ENCODE data around the gene CENPE.

CENPE gene

GRCh38 chr4:103086551-103086950, 111.6 kb downstream of the CENPE start:
- no peak overlapping the region for H3K27ac ChIP-seq
- DNase-seq (ENCODE audit: low spot score), result no peak
- POLR2A ChIA-PET (ENCODE audit: low non-redundant PET), result no interaction called here
- CTCF ChIA-PET, result no interaction called here
- TF ChIP-seq, protein P1, sequence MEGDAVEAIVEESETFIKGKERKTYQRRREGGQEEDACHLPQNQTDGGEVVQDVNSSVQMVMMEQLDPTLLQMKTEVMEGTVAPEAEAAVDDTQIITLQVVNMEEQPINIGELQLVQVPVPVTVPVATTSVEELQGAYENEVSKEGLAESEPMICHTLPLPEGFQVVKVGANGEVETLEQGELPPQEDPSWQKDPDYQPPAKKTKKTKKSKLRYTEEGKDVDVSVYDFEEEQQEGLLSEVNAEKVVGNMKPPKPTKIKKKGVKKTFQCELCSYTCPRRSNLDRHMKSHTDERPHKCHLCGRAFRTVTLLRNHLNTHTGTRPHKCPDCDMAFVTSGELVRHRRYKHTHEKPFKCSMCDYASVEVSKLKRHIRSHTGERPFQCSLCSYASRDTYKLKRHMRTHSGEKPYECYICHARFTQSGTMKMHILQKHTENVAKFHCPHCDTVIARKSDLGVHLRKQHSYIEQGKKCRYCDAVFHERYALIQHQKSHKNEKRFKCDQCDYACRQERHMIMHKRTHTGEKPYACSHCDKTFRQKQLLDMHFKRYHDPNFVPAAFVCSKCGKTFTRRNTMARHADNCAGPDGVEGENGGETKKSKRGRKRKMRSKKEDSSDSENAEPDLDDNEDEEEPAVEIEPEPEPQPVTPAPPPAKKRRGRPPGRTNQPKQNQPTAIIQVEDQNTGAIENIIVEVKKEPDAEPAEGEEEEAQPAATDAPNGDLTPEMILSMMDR (conservative IDR thresholded peaks at IDR 0.05; ENCODE audit: low read depth), result no peak

DNA sequence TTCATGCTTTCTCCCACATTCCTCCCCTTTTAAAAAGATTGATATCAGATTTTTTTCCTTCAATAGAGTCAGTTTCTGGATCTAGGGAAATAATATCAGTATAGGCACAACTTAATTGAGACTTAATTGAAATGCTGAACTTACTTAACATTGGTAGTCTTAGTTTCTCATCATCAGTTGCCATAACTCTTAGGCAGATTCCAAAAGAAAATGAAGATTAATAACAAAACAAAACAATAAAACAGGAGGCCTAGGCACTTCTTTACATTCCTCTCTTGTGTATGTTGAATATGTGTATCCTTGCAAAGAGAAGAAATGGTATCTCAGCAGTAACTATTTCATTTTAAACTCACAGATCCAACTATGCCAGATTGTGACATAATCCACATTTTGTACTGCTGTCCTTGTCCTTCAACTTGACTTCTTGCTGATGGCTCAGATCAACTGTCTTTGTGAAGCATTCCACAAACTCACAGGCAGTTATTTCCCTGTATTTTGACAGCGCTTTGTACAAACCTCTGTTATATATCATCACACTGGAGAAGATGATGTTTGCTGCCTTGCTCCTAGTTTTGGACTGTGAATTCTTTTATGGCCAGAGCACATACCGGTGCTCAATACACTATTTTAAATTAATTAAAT, 112.5 kb downstream of the CENPE start:
- CTCF ChIA-PET, result no interaction called here
- H3K27ac ChIP-seq, result no peak overlapping the region
- POLR2A ChIA-PET (ENCODE audit: low non-redundant PET), result no interaction called here
- no peak for DNase-seq (ENCODE audit: low spot score)
- TF ChIP-seq, protein P1 (conservative IDR thresholded peaks at IDR 0.05; ENCODE audit: low read depth), result no peak

GRCh38 chr4:103079621-103080020, 118.5 kb downstream of the CENPE start:
- POLR2A ChIA-PET (ENCODE audit: low non-redundant PET), result no interaction called here
- no peak for DNase-seq (ENCODE audit: low spot score)
- H3K27ac ChIP-seq, result no peak overlapping the region
- TF ChIP-seq, protein P1 (conservative IDR thresholded peaks at IDR 0.05; ENCODE audit: low read depth), result no peak
- CTCF ChIA-PET, result no interaction called here

DNA sequence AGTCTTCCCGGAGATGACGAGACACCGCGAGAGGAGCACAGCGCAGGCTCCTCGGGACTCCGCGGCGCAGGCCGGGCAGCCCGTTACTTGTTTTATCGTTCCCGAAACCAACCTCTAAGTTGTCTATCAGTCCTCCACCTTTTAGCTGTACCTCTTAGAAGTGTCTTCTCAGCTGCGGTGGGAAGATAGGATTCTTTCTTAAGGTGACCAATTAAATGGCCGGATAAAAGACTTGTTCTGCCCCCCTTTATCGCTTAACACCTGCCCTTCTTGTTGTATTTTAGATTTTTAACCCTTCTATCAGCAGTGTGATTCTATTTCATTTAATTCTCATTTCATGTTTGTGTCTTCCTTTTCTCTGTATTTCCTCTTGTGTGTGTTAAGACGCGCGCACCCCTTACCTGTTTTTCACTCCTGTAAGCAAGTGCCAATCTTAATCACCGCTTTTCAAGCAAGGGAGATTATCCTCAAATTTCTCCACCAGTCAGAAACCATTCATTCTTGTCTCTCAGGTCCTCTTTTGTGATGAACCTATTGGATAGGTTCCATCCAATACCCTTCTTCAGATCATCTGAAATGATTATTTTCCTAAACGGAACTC, 121.3 kb downstream of the CENPE start, which contains the start of gene SLC9B2:
TSS of gene SLC9B2 (minus strand) at position 15 of the 601 bp plus-strand sequence. CDS start 9,211 bp downstream, outside the sequence.
- ChIA-PET POLR2A (ENCODE audit: low non-redundant PET) (interaction anchor here (0.5 kb wide), 1 partner anchor 57 kb away, joined by 5 read pairs; no protein-coding TSS in a partner anchor), CTCF (interaction anchor here (0.6 kb wide), 1 partner anchor 415 kb away, joined by 3 read pairs; no protein-coding TSS in a partner anchor)
- TF ChIP-seq, protein P1 (conservative IDR thresholded peaks at IDR 0.05; ENCODE audit: low read depth), result no peak
- peak within 1 kb of the TSS; percentile 85 for H3K27ac ChIP-seq
- DNase-seq (ENCODE audit: low spot score), result no peak

GRCh38 chr4:103075894-103076746, 122.0 kb downstream of the CENPE start:
- peak; percentile 55 for DNase-seq (ENCODE audit: low spot score)
- POLR2A ChIA-PET (ENCODE audit: low non-redundant PET), result interaction anchor here (0.6 kb wide), 1 partner anchor 520 kb away, joined by 3 read pairs; no protein-coding TSS in a partner anchor
- peak overlapping the region; percentile 85 for H3K27ac ChIP-seq
- CTCF ChIA-PET, result interaction anchor here (0.6 kb wide), 2 partner anchors 16 to 59 kb away, joined by 3 read pairs; no protein-coding TSS in a partner anchor
- TF ChIP-seq, protein P1 (conservative IDR thresholded peaks at IDR 0.05; ENCODE audit: low read depth), result no peak

DNA sequence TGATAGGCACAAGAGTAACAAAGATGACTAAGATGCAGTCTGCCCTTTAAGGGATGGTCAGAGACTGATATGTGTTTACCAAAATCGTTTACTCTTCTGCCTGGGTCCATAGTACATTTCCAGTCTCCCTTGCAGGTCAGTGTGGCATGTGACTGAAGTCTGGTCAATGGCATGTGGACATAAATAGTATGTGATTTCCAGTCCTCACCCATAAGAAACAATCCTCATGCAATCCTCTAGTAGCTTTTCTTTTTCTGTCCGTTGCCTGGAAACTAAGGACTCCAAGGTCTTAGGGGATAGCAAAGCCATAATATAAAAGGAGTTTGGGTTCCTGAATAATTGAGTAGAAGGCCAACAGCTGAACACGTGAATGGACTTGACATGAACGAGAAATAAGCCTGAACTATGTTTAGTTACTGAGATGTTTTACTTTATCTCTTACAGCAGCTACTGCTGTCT, 122.7 kb downstream of the CENPE start:
- no peak for DNase-seq (ENCODE audit: low spot score)
- H3K27ac ChIP-seq, result peak overlapping the region; percentile 85
- ChIA-PET CTCF (interaction anchor here (0.6 kb wide), 2 partner anchors 16 to 58 kb away, joined by 3 read pairs; no protein-coding TSS in a partner anchor), POLR2A (ENCODE audit: low non-redundant PET) (interaction anchor here (0.6 kb wide), 1 partner anchor 520 kb away, joined by 3 read pairs; no protein-coding TSS in a partner anchor)
- TF ChIP-seq, protein P1 (conservative IDR thresholded peaks at IDR 0.05; ENCODE audit: low read depth), result no peak
